Esophagus (tissue), 2 donors: ENCODE data around the gene FDXACB1. TPM values are rescaled to one million over a fixed set of nuclear protein-coding genes. Genes with fewer than 3 reads are reported as not detected.

ENCODE experiments used
- H3K27ac ChIP-seq, 2 donors: one replicate each; pipeline ENCODE4 v1.5.1; 2013; ENCODE audit warnings: low read depth in 2 of 2, mild to moderate bottlenecking in 2 of 2, inconsistent platforms in 1 of 2, low read length in 1 of 2, moderate library complexity in 1 of 2
- H3K27me3 ChIP-seq, 2 donors: one replicate each; pipeline ENCODE4 v1.6.1; 2013; ENCODE audit warnings: low read length in 2 of 2, control low read depth in 1 of 2, mild to moderate bottlenecking in 1 of 2; ENCODE audit not compliant: insufficient read depth in 2 of 2, control insufficient read depth in 1 of 2
- H3K36me3 ChIP-seq, 2 donors: one replicate each; pipeline ENCODE4 v1.6.1; 2013; ENCODE audit warnings: low read length in 1 of 2; ENCODE audit not compliant: control insufficient read depth in 2 of 2, insufficient read depth in 2 of 2
- H3K4me1 ChIP-seq, 2 donors: one replicate each; pipeline ENCODE4 v1.6.1; 2013; ENCODE audit warnings: low read length in 1 of 2; ENCODE audit not compliant: control insufficient read depth in 2 of 2, insufficient read depth in 2 of 2
- H3K4me3 ChIP-seq, 2 donors: one replicate each; pipeline ENCODE4 v1.5.1; 2013; ENCODE audit warnings: low read length in 2 of 2, mild to moderate bottlenecking in 2 of 2, low read depth in 1 of 2, moderate library complexity in 1 of 2
- H3K9me3 ChIP-seq, 2 donors: one replicate each; pipeline ENCODE4 v1.6.1; 2013; ENCODE audit warnings: mild to moderate bottlenecking in 2 of 2, low read depth in 1 of 2, low read length in 1 of 2, moderate library complexity in 1 of 2; ENCODE audit not compliant: control insufficient read depth in 2 of 2, insufficient read depth in 1 of 2
- WGBS, 2 donors: extraction: QIAGEN DNeasy Blood & Tissue Kit; methylation state at CpG; one replicate each; pipeline ENCODE4 v1.1.7; 2013; 5-methylcytosine and 5-hydroxymethylcytosine counted together
- polyA plus RNA-seq, 2 donors: library from polyadenylated mRNA; stranded (reverse); fragments of 200-250 nt; gene quantifications; one replicate each; pipeline ENCODE4 v1.2.3, GENCODE V29; 2013
- donor health status: healthy with polysubstance abuse.
- donor health status: Bipolar disorder and iron deficiency.

FDXACB1 gene
- polyA plus RNA-seq, 2 donors, result 1.1 to 1.3 TPM

DNA sequence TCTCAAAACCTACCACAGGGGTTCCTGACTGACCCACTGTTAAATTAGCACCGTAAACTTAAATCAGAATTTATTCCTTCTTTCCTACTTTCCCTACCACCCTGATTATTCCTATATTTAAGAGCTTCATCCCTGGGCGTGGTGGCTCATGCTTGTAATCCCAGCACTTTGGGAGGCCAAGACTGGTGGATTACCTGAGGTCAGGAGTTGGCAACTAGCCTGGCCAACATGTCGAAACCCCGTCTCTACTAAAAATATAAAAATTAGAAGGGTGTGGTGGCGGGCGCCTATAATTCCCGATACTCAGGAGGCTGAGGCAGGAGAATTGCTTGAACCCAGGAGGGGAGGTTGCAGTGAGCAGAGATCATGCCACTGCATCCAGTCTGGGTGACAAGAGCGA, 27.9 kb downstream of the FDXACB1 start:
- WGBS, 2 donors, result 74 to 82% methylated on average over 8 of the region's 8 CpGs

DNA sequence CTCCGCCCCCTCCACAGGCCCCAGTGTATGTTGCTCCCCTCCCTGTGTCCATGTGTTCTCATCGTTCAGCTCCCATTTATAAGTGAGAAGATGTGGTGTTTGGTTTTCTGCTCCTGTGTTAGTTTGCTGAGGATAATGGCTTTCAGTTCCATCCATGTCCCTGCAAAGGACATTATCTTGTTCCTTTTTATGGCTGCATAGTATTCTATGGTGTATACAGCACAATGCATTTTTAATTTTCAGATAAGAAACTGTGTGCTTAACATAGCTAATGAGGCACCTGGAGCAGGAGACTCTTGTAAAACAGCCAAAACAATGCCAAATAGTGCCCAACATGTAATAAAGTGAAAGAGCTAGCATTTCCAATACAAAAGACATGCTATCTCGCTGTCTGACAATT, 29.3 kb downstream of the FDXACB1 start:
- Histone ChIP-seq H3K36me3 (peaks cover 0 to 4% of the 10 kb centered on the region in 2 donors), H3K27me3 (no peaks in the 10 kb centered on the region), H3K27ac (no peak overlapping the region), H3K4me1 (no peaks in the 10 kb centered on the region), H3K9me3 (no peaks in the 10 kb centered on the region), H3K4me3 (no peak overlapping the region)
- WGBS, 2 donors, result 97 to 98% methylated on average over 3 of the region's 3 CpGs

More for the DNA sequence above, 27.9 kb downstream of the FDXACB1 start:
- Histone ChIP-seq H3K4me1 (no peaks in the 10 kb centered on the region), H3K27me3 (no peaks in the 10 kb centered on the region), H3K9me3 (no peaks in the 10 kb centered on the region), H3K36me3 (peaks cover 0 to 4% of the 10 kb centered on the region in 2 donors), H3K4me3 (no peak overlapping the region), H3K27ac (no peak overlapping the region)

DNA sequence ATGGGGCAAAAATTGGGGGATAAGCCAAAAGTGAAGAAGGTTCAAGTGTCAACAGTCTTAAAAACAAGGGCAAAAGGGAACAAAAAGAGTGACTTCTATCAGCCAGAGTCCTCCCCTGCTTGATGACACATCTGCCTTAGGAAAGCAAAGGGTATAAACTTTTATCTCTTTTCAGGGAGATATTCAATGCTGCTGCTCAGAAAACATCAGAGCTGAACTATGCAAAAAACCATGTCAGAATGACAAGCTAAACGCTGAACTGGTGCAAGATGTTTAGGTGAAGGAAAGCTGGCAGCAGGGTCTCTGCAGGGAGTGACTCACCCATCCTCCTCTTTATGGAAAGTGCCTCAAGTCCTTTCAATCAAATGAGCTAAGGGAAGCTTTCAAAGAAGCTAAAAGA, 32.3 kb downstream of the FDXACB1 start:
- 30 to 40% methylated on average over 1 of the region's 1 CpG for WGBS, 2 donors
- no peaks in the 10 kb centered on the region for H3K4me1 ChIP-seq
- peaks cover 0 to 9% of the 10 kb centered on the region in 2 donors for H3K36me3 ChIP-seq
- no peak overlapping the region for H3K27ac ChIP-seq
- H3K9me3 ChIP-seq, result no peaks in the 10 kb centered on the region
- H3K27me3 ChIP-seq, result no peaks in the 10 kb centered on the region
- no peak overlapping the region for H3K4me3 ChIP-seq

DNA sequence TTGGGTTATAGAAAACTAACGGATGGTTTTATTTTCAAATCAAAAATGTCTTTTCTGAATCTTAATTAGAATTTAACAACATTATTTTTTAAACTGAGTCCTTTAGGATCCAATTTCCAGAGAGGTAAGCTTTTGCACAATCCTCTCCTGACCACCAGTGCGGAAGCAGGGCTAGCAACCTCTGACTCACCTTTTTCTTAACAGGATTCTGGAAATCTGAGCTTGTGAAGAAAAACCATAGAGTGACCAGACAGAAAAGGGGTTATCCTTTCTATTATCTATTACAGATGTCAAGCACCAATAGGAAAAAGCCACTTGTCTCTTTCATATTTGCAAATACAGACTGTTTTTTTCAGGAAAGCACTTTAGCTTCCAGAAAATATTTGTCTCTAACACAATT, 32.9 kb downstream of the FDXACB1 start:
- Histone ChIP-seq H3K36me3 (peaks cover 0 to 9% of the 10 kb centered on the region in 2 donors), H3K4me3 (no peak overlapping the region), H3K9me3 (no peaks in the 10 kb centered on the region), H3K27me3 (no peaks in the 10 kb centered on the region), H3K27ac (no peak overlapping the region), H3K4me1 (no peaks in the 10 kb centered on the region)
- WGBS, 2 donors, result 87 to 91% methylated on average over 2 of the region's 2 CpGs

DNA sequence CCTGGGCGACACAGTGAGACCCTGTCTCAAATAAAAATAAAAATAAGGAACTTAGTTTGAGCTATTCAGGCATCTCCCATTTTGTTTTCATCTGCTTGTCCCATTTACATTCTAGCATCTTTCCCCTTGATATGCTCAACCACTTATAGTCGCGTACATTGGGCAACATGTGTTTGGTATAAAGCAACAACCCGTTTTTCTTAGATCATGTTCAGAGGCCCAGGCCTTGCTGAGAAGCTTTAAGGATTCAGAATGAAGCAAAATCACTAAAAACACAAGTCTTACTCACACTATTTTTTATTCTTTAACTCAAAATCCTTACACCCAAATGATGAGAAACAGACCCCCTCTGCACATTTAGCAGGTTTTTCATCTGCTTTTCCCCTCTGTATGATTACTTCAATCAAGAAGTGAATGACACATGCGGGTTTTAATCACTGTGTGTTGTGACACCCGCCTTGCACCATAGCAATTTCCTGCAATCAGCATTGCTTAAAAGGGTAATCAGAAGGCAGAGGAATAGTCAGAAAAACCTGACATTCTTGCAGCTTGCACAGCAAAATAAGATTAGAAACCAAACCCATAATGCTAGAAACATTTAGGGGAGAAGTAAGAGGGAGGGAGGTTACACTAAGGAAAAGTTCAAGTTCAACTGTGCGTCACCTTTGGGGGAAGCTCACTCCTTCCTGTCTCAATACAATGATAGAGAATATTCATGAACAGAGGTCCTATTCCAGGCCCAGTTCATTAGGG, 33.5 kb downstream of the FDXACB1 start:
- WGBS, 2 donors, result 87 to 93% methylated on average over 7 of the region's 7 CpGs

DNA sequence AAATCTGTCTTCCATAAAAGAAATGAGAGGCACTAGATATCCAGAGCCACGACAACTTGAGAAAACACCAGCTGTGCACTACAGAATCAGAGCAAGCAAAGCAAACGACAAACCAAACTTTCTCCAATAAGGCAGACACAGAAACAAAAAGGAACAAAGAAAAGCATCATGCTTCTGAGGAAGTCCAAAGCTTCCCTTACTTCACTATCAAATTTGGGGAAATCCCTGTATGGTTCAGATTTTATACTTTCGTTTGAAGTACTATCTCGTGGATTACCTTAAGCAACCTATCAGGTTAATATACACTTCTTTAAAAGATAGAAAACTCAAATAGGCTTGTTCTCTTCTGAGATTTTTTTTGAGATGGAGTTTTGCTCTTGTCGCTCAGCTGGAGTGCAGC, 35.3 kb downstream of the FDXACB1 start:
- Histone ChIP-seq H3K9me3 (no peaks in the 10 kb centered on the region), H3K36me3 (peaks cover 0 to 9% of the 10 kb centered on the region in 2 donors), H3K4me3 (no peak overlapping the region), H3K27ac (no peak overlapping the region), H3K27me3 (no peaks in the 10 kb centered on the region), H3K4me1 (no peaks in the 10 kb centered on the region)
- WGBS, 2 donors, result 76 to 88% methylated on average over 5 of the region's 5 CpGs

More for the DNA sequence above, 33.5 kb downstream of the FDXACB1 start:
- Histone ChIP-seq H3K9me3 (no peaks in the 10 kb centered on the region), H3K27ac (no peak overlapping the region), H3K4me3 (no peak overlapping the region), H3K4me1 (no peaks in the 10 kb centered on the region), H3K27me3 (no peaks in the 10 kb centered on the region), H3K36me3 (peaks cover 0 to 9% of the 10 kb centered on the region in 2 donors)

DNA sequence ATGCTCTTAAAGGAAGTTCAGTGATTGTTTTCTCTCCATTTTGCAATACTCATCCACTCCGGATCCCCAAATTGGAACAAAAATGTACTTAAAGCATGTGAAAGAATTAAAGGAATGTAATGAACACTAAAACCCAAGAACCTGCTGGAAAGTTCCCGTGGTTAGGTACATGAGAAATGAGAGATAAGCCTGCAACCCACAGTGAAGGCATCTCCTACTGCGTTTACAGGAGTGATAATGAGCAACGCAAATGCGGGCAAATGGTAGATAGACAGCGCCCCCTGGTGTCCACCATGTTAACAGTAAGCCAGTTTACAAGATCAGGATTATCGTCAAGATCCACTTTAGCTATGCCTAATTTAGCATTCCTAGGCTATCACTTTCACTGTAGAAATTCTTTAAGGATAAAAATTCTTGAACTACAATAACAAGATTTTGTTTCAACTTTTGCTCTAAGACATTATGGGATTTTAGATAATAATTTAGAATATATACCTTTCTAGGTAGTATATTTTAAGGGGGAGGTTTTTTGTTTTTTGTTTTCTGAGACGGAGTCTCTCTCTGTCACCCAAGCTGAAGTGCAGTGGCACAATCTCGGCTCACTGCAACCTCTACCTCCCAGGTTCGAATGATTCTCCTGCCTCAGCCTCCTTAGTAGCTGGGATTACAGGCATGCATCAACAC, 37.5 kb downstream of the FDXACB1 start:
- Histone ChIP-seq H3K4me3 (no peak overlapping the region), H3K4me1 (no peaks in the 10 kb centered on the region), H3K36me3 (peaks cover 0 to 8% of the 10 kb centered on the region in 2 donors), H3K27me3 (no peaks in the 10 kb centered on the region), H3K27ac (no peak overlapping the region), H3K9me3 (no peaks in the 10 kb centered on the region)
- WGBS, 2 donors, result 26 to 28% methylated on average over 10 of the region's 10 CpGs

DNA sequence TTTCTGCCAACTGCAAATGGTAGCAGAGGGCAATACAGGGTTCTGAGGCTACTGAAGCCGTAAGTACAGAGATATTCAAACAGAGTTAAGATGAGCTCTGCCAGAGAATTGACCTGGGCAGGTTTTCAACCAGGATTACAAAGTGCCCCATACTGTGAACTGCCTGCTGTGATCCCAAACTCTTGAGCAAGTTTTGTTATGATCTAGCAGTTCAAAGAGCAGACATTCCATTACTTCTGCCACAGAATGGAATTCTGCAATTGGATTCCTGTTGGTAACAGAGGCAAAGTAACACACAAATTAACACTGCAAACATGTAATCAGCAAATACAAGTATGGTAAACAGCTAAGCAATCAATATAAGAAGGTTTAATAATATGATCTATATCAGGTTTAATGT, 38.8 kb downstream of the FDXACB1 start:
- no peaks in the 10 kb centered on the region for H3K9me3 ChIP-seq
- no peak overlapping the region for H3K27ac ChIP-seq
- H3K27me3 ChIP-seq, result no peaks in the 10 kb centered on the region
- peaks cover 0 to 8% of the 10 kb centered on the region in 2 donors for H3K36me3 ChIP-seq
- no peaks in the 10 kb centered on the region for H3K4me1 ChIP-seq
- H3K4me3 ChIP-seq, result no peak overlapping the region
- 89 to 90% methylated on average over 1 of the region's 1 CpG for WGBS, 2 donors

DNA sequence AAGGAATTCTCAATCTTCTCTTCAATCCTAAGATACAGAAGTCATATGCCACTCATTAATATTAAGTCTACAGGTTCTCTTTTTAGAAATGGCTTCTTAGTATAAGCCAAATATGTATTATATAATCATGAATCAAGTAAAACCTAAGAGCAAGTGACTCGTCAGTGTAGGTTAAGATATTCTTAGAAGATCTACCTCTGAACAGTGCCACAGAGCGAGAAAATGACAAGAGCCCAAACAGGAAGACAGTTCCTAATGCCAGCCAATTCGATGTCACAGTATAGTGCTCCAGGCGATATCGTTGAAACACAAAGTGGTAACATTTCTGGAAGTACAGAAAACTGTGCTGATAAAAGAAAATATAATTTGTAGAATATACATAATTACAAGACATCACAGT, 40.9 kb downstream of the FDXACB1 start:
- Histone ChIP-seq H3K27ac (no peak overlapping the region), H3K4me1 (no peaks in the 10 kb centered on the region), H3K27me3 (no peaks in the 10 kb centered on the region), H3K36me3 (peaks cover 0 to 3% of the 10 kb centered on the region in 2 donors), H3K4me3 (no peak overlapping the region), H3K9me3 (no peaks in the 10 kb centered on the region)
- WGBS, 2 donors, result 91 to 93% methylated on average over 5 of the region's 5 CpGs
